ENCODE data around the gene PRKN.

- no peak for TF ChIP-seq POLR2A (IDR thresholded peaks at IDR 0.05)
- TF ChIP-seq CTCF (IDR thresholded peaks at IDR 0.05): no peak
Observed at GRCh38 chr6:161444464-161444863, 1283.1 kb downstream of the PRKN start.
